GM23338 (cell line): ENCODE data around the gene DAZAP1. TPM values are rescaled to one million over a fixed set of nuclear protein-coding genes. Genes with fewer than 3 reads are reported as not detected.

ENCODE experiments used
- ATAC-seq: fragments of 200-7000 bp; cut with Tn5 transposase; 3 replicates; pipeline ENCODE4 v1.9.1; 2020
- DNase-seq: peaks from one replicate; pipeline ENCODE4 v3.0.0-alpha.2; 2015; ENCODE audit warnings: low spot score
- H2AFZ ChIP-seq: fragments of 200-600 bp; sonication (generic); 2 replicates; pipeline ENCODE4 v1.8.0; 2016; ENCODE audit warnings: antibody characterized with exemption, mild to moderate bottlenecking, moderate library complexity
- H3F3A ChIP-seq: fragments of 200-600 bp; sonication (generic); replicated peaks from 2 replicates; pipeline ENCODE4 v1.8.0; 2017; ENCODE audit warnings: antibody characterized with exemption, mixed run types, low read depth
- H3K27ac ChIP-seq: fragments of 200-600 bp; sonication (generic); 2 replicates; pipeline ENCODE4 v1.6.1; 2016; ENCODE audit warnings: low read depth
- H3K27me3 ChIP-seq: fragments of 200-600 bp; sonication (generic); 2 replicates; pipeline ENCODE4 v1.8.0; 2016; ENCODE audit warnings: mild to moderate bottlenecking, mixed run types, moderate library complexity; ENCODE audit not compliant: insufficient read depth
- H3K36me3 ChIP-seq: fragments of 200-600 bp; sonication (generic); 2 replicates; pipeline ENCODE4 v1.8.0; 2016; ENCODE audit warnings: mild to moderate bottlenecking; ENCODE audit not compliant: insufficient read depth
- H3K4me1 ChIP-seq: fragments of 200-600 bp; sonication (generic); 2 replicates; pipeline ENCODE4 v1.8.0; 2016; ENCODE audit warnings: mild to moderate bottlenecking, moderate library complexity; ENCODE audit not compliant: insufficient read depth
- H3K4me2 ChIP-seq: fragments of 200-600 bp; sonication (generic); 2 replicates; pipeline ENCODE4 v1.7.1; 2017; ENCODE audit warnings: mixed run types
- H3K4me3 ChIP-seq: fragments of 200-600 bp; sonication (generic); 2 replicates; pipeline ENCODE4 v1.6.1; 2016; ENCODE audit warnings: mixed run types
- H3K79me2 ChIP-seq: fragments of 200-600 bp; sonication (generic); replicated peaks from 2 replicates; pipeline ENCODE4 v1.8.0; 2017; ENCODE audit warnings: mild to moderate bottlenecking; ENCODE audit not compliant: insufficient read depth
- H3K9me2 ChIP-seq: fragments of 200-600 bp; sonication (generic); 2 replicates; pipeline ENCODE4 v1.8.0; 2017; ENCODE audit not compliant: insufficient read depth
- H4K20me1 ChIP-seq: fragments of 200-600 bp; sonication (generic); replicated peaks from 2 replicates; pipeline ENCODE4 v1.8.0; 2017; ENCODE audit warnings: mild to moderate bottlenecking; ENCODE audit not compliant: insufficient read depth
- H3K27ac Mint-ChIP-seq: 2 replicates; pipeline ENCODE4 v1.8.0; 2020; ENCODE audit warnings: inconsistent platforms, mild to moderate bottlenecking, moderate library complexity, mixed read lengths
- H3K27me3 Mint-ChIP-seq: 3 replicates; pipeline ENCODE4 v1.8.0; 2022; ENCODE audit warnings: low read depth, mild to moderate bottlenecking, moderate library complexity, mixed read lengths, inconsistent platforms; ENCODE audit not compliant: insufficient read depth, poor library complexity
- H3K36me3 Mint-ChIP-seq: 3 replicates; pipeline ENCODE4 v1.8.0; 2021; ENCODE audit warnings: low read depth, mild to moderate bottlenecking, inconsistent platforms, moderate library complexity, mixed read lengths
- H3K4me1 Mint-ChIP-seq: 3 replicates; pipeline ENCODE4 v1.8.0; 2020; ENCODE audit warnings: mild to moderate bottlenecking, inconsistent platforms, mixed read lengths
- H3K4me3 Mint-ChIP-seq: 3 replicates; pipeline ENCODE4 v1.8.0; 2021; ENCODE audit warnings: moderate library complexity, mild to moderate bottlenecking, inconsistent platforms, mixed read lengths
- H3K9me3 Mint-ChIP-seq: 3 replicates; pipeline ENCODE4 v1.8.0; 2020; ENCODE audit warnings: moderate library complexity, mild to moderate bottlenecking, inconsistent platforms, mixed read lengths
- CREB1 ChIP-seq: fragments of 250-450 bp; sonication (Bioruptor Pico); IDR thresholded peaks from 2 replicates; pipeline ENCODE4 v1.5.0; 2020; ENCODE audit warnings: low read depth, mild to moderate bottlenecking, moderate library complexity
- EZH2 ChIP-seq: fragments of 200-600 bp; sonication (generic); IDR thresholded peaks from one replicate; pipeline ENCODE4 v1.8.0; 2017; ENCODE audit warnings: antibody characterized with exemption, mild to moderate bottlenecking, low read depth; ENCODE audit not compliant: unreplicated experiment
- EZH2phosphoT487 ChIP-seq: fragments of 200-600 bp; sonication (generic); IDR thresholded peaks from one replicate; pipeline ENCODE4 v1.8.1; 2018; ENCODE audit warnings: antibody characterized with exemption; ENCODE audit not compliant: unreplicated experiment
- JUNB ChIP-seq: IDR thresholded peaks from one replicate; pipeline ENCODE4 v1.6.1; 2016; ENCODE audit warnings: antibody characterized with exemption; ENCODE audit not compliant: unreplicated experiment
- NANOG ChIP-seq: IDR thresholded peaks from 2 replicates; pipeline ENCODE4 v1.6.1; 2016; ENCODE audit warnings: antibody characterized with exemption, borderline replicate concordance
- POLR2AphosphoS5 ChIP-seq: IDR thresholded peaks from 2 replicates; pipeline ENCODE4 v1.6.1; 2016; ENCODE audit warnings: antibody characterized with exemption, low read depth
- REST ChIP-seq: IDR thresholded peaks from one replicate; pipeline ENCODE4 v1.6.1; 2018; ENCODE audit warnings: antibody characterized with exemption; ENCODE audit not compliant: unreplicated experiment
- STAT1 ChIP-seq: IDR thresholded peaks from one replicate; pipeline ENCODE4 v1.6.1; 2016; ENCODE audit warnings: antibody characterized with exemption; ENCODE audit not compliant: unreplicated experiment
- ZNF114 ChIP-seq: fragments of 250-450 bp; sonication (Bioruptor Pico); IDR thresholded peaks from 2 replicates; pipeline ENCODE4 v1.5.0; 2020; ENCODE audit warnings: mild to moderate bottlenecking, moderate library complexity
- ZNF331 ChIP-seq: fragments of 250-450 bp; sonication (Bioruptor Pico); IDR thresholded peaks from 2 replicates; pipeline ENCODE4 v1.5.0; 2020; ENCODE audit warnings: low read depth, mild to moderate bottlenecking, moderate library complexity
- ZNF462 ChIP-seq: fragments of 250-450 bp; sonication (Bioruptor Pico); IDR thresholded peaks from 2 replicates; pipeline ENCODE4 v1.5.0; 2020; ENCODE audit warnings: mild to moderate bottlenecking, moderate library complexity
- polyA plus RNA-seq: library from polyadenylated mRNA; unstranded; fragments of >200 nt; fragmentation: Nextera tagmentation; extraction: Ambion mirVana; gene quantifications from 2 replicates; pipeline ENCODE4 v1.2.1, GENCODE V29; 2016
- total RNA-seq: library from RNA; depleted of rRNA; stranded (reverse); fragments of >200 nt; shearing (Covaris generic); gene quantifications from 2 replicates; pipeline ENCODE4 v1.2.3, GENCODE V29; 2014
- TF ChIP-seq, protein P1 (sequence below): IDR thresholded peaks from 2 replicates; pipeline ENCODE4 v1.6.1; 2016; ENCODE audit warnings: antibody characterized with exemption
- TF ChIP-seq, protein P2 (sequence below), 2 experiments: fragments of 200-600 bp in 1 of 2; sonication (generic) in 1 of 2; conservative IDR thresholded peaks; 2 replicates each; pipeline versions ENCODE4 v1.5.1 to v1.6.1; 2016 to 2017; ENCODE audit warnings: antibody characterized with exemption in 2 of 2, low read depth in 2 of 2, mild to moderate bottlenecking in 2 of 2, moderate library complexity in 1 of 2

The DAZAP1 gene
- total and polyA plus RNA-seq, 2 experiments from 2014 or later, result 44.1 to 194 TPM

DNA sequence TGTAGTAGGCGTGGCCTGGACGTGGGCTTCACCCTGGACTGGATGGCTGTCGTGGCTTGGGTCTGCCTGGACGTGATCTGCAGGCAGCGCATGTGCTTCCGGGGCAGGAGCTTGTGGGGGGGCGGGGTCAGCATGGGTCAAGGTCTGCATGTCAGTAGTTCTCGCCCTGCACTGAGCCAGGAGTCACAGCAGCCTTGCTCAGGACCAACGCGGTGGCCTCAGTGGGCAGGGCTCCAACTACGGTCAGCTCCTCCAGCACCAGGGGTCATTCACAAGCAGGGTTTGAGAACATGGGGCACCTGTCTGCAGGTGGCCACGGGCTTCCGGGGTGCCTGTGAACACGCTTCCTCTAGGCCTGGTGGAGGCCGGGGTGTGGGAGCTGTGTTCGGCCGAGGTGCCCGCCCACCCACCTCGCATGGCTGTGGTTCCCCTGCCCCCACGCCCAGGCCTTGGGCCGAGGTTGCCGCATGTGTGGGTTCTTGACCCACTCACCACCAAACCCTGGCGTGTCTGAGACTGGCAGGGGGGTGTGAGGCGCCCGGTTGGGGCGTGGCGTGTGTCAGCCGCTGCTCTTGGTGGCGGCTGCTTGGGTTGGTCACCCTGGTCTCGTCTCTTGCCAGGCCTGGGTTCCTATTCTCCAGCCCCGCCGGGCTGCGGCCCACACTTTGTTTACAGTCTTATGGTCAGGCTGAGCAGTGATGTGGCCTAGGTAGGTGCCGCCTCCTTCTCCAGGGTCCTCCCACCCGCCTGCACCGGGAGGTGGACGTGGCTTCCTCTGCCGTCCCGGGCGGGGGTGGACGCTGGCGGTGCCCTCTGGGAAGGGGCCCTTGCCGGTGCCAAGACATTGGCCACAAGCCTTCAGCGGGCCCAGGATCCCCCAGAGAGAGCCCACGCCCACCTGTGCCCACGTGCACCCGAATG, 26.0 kb downstream of the DAZAP1 start:
- no peak for ATAC-seq
- Mint-ChIP-seq H3K27ac (no peak overlapping the region), H3K9me3 (no peaks in the 10 kb centered on the region; the same call in 2 of the 3 replicates), H3K36me3 (peaks cover 43% of the 10 kb centered on the region), H3K4me3 (no peak overlapping the region), H3K4me1 (no peaks in the 10 kb centered on the region; the same call in 2 of the 3 replicates), H3K27me3 (peaks cover 23% of the 10 kb centered on the region)
- TF ChIP-seq POLR2AphosphoS5 (no peak), ZNF331 (no peak), NANOG (no peak), CREB1 (no peak), ZNF114 (CRISPR knock-in tag) (no peak), EZH2 (no peak), REST (no peak), EZH2phosphoT487 (no peak), JUNB (no peak), STAT1 (no peak), ZNF462 (CRISPR knock-in tag) (no peak)
- TF ChIP-seq, protein P1, sequence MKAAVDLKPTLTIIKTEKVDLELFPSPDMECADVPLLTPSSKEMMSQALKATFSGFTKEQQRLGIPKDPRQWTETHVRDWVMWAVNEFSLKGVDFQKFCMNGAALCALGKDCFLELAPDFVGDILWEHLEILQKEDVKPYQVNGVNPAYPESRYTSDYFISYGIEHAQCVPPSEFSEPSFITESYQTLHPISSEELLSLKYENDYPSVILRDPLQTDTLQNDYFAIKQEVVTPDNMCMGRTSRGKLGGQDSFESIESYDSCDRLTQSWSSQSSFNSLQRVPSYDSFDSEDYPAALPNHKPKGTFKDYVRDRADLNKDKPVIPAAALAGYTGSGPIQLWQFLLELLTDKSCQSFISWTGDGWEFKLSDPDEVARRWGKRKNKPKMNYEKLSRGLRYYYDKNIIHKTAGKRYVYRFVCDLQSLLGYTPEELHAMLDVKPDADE, result no peak
- TF ChIP-seq, protein P2, sequence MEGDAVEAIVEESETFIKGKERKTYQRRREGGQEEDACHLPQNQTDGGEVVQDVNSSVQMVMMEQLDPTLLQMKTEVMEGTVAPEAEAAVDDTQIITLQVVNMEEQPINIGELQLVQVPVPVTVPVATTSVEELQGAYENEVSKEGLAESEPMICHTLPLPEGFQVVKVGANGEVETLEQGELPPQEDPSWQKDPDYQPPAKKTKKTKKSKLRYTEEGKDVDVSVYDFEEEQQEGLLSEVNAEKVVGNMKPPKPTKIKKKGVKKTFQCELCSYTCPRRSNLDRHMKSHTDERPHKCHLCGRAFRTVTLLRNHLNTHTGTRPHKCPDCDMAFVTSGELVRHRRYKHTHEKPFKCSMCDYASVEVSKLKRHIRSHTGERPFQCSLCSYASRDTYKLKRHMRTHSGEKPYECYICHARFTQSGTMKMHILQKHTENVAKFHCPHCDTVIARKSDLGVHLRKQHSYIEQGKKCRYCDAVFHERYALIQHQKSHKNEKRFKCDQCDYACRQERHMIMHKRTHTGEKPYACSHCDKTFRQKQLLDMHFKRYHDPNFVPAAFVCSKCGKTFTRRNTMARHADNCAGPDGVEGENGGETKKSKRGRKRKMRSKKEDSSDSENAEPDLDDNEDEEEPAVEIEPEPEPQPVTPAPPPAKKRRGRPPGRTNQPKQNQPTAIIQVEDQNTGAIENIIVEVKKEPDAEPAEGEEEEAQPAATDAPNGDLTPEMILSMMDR (conservative IDR thresholded peaks at IDR 0.05; ENCODE audit: low read depth in 2 of 2), result no peak
- Histone ChIP-seq H2AFZ (no peak overlapping the region), H3K27ac (no peak overlapping the region), H3K36me3 (peaks cover 15% of the 10 kb centered on the region), H3K9me2 (no peaks in the 10 kb centered on the region), H3K27me3 (no peaks in the 10 kb centered on the region), H4K20me1 (peaks cover 12% of the 10 kb centered on the region), H3K4me2 (no peak overlapping the region), H3K4me3 (no peak overlapping the region), H3K79me2 (peaks cover 12% of the 10 kb centered on the region), H3K4me1 (no peaks in the 10 kb centered on the region), H3F3A (peaks cover 41% of the 10 kb centered on the region)
- DNase-seq, result no peak
